Gastrocnemius medialis (tissue), 4 donors: Measurements from ENCODE around the gene DAAM1. TPM values are rescaled to one million over a fixed set of nuclear protein-coding genes. Genes with fewer than 3 reads are reported as not detected.

Source experiments
- ATAC-seq, 2 donors: fragments of 150-250 bp; one replicate each; pipeline ENCODE4 v1.9.1; 2016
- DNase-seq, 2 donors: peaks; one replicate each; pipeline ENCODE4 v3.0.0-alpha.2; 2019
- H3K27ac ChIP-seq, 4 donors: fragments of 200-600 bp; sonication (generic); 1 replicate in 1 of 4; 2 replicates in 3 of 4; pipeline ENCODE4 v1.5.1; 2016 to 2018; ENCODE audit warnings: mild to moderate bottlenecking in 2 of 4, moderate library complexity in 1 of 4
- H3K27me3 ChIP-seq, 3 donors: fragments of 200-600 bp; sonication (generic) in 2 of 3; 1 replicate in 1 of 3; 2 replicates in 2 of 3; pipeline versions ENCODE4 v1.5.1 to v1.6.0; 2016 to 2019; ENCODE audit warnings: mild to moderate bottlenecking in 1 of 3, moderate library complexity in 1 of 3
- H3K36me3 ChIP-seq, 2 donors: fragments of 200-600 bp; sonication (generic) in 1 of 2; one replicate each; pipeline ENCODE4 v1.5.1; 2017 to 2018
- H3K4me1 ChIP-seq, 2 donors: fragments of 200-600 bp; sonication (generic) in 1 of 2; one replicate each; pipeline ENCODE4 v1.5.1; 2016 to 2017; ENCODE audit warnings: mild to moderate bottlenecking in 2 of 2
- H3K4me3 ChIP-seq, 4 donors: fragments of 200-600 bp; sonication (generic) in 3 of 4; 1 replicate in 1 of 4; 2 replicates in 3 of 4; pipeline ENCODE4 v1.5.1; 2016 to 2019; ENCODE audit warnings: mild to moderate bottlenecking in 2 of 4
- H3K9me3 ChIP-seq, 3 donors: fragments of 200-600 bp; sonication (generic) in 2 of 3; 1 replicate in 1 of 3; 2 replicates in 2 of 3; pipeline ENCODE4 v1.5.1; 2016 to 2019
- POLR2A ChIP-seq, 2 donors: fragments of 450-650 bp; IDR thresholded peaks; one replicate each; pipeline ENCODE4 v1.6.1; 2017; ENCODE audit warnings: antibody characterized with exemption in 2 of 2, mild to moderate bottlenecking in 2 of 2, moderate library complexity in 2 of 2
- in situ Hi-C, 4 donors: fragments of 200-750 bp; cut with MboI; loops; one replicate each; pipeline versions ENCODE4 v1.15.0 to v1.8.0; 2017; ENCODE audit warnings: low sequenced_read_pairs in 4 of 4
- intact Hi-C: fragments of 100-400 bp; cut with DNase I; formaldehyde crosslinking; loops from one replicate; pipeline ENCODE4 v1.15.1; 2023; ENCODE audit warnings: low total_unique reads
- total RNA-seq, 4 donors: library from RNA; depleted of rRNA; stranded (reverse); fragments of >200 nt; gene quantifications; one replicate each; pipeline versions ENCODE4 v1.1.0 to v1.2.3, GENCODE V29; 2016
- TF ChIP-seq, protein P1 (sequence below), 5 experiments: fragments of 450-650 bp in 3 of 5; fragments of 200-600 bp in 2 of 5; sonication (generic) in 2 of 5; IDR thresholded peaks in 4 of 5; conservative IDR thresholded peaks in 1 of 5; 1 replicate in 4 of 5; 2 replicates in 1 of 5; pipeline ENCODE4 v1.5.1; 2016 to 2019; ENCODE audit warnings: antibody characterized with exemption in 5 of 5, mild to moderate bottlenecking in 3 of 5, moderate library complexity in 3 of 5

Gene DAAM1
- total RNA-seq, 4 donors from 2014 or later, result 4.4 to 13.9 (median 6.4) TPM

DNA sequence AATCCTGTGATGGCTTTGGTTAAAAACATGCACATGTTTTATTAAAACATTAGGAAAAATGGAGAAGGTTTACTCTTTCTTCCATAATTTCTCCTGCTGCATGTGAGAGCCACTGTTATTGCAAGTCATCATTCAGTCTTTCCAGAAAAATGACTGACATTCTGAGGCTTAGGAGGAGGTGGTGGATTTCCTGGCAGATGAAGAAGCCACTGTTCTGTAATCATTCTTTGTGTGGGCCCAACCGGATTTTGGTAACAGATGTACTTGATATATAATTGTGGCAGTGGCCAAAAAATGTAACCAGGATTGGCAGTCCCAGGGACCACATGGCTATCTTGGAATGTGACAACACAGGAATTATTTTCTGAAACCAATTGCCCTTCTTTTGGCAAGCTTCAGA is 120.2 kb downstream of the DAAM1 start:
- in situ Hi-C loops, result no loop called here
- intact Hi-C loops, result no loop called here
- Histone ChIP-seq H3K27ac (no peak overlapping the region), H3K36me3 (no peaks in the 10 kb centered on the region), H3K4me1 (peaks cover 14 to 16% of the 10 kb centered on the region in 2 donors), H3K27me3 (no peaks in the 10 kb centered on the region), H3K4me3 (no peak overlapping the region), H3K9me3 (no peaks in the 10 kb centered on the region)
- DNase-seq (no peak), ATAC-seq (no peak)
- no peak for TF ChIP-seq POLR2A (IDR thresholded peaks at IDR 0.05)
- TF ChIP-seq, protein P1, sequence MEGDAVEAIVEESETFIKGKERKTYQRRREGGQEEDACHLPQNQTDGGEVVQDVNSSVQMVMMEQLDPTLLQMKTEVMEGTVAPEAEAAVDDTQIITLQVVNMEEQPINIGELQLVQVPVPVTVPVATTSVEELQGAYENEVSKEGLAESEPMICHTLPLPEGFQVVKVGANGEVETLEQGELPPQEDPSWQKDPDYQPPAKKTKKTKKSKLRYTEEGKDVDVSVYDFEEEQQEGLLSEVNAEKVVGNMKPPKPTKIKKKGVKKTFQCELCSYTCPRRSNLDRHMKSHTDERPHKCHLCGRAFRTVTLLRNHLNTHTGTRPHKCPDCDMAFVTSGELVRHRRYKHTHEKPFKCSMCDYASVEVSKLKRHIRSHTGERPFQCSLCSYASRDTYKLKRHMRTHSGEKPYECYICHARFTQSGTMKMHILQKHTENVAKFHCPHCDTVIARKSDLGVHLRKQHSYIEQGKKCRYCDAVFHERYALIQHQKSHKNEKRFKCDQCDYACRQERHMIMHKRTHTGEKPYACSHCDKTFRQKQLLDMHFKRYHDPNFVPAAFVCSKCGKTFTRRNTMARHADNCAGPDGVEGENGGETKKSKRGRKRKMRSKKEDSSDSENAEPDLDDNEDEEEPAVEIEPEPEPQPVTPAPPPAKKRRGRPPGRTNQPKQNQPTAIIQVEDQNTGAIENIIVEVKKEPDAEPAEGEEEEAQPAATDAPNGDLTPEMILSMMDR (IDR thresholded peaks at IDR 0.05 in 4 of 5, conservative IDR thresholded peaks at IDR 0.05 in 1 of 5), result no peak

GRCh38 chr14:59309291-59309900 is 120.9 kb downstream of the DAAM1 start:
- intact Hi-C loops, result no loop called here
- no peak for DNase-seq
- H3K9me3 ChIP-seq, result no peaks in the 10 kb centered on the region
- no peaks in the 10 kb centered on the region for H3K36me3 ChIP-seq
- no peak overlapping the region for H3K27ac ChIP-seq
- H3K27me3 ChIP-seq, result no peaks in the 10 kb centered on the region
- in situ Hi-C loops, result no loop called here
- no peak for TF ChIP-seq POLR2A (IDR thresholded peaks at IDR 0.05)
- TF ChIP-seq, protein P1 (IDR thresholded peaks at IDR 0.05 in 4 of 5, conservative IDR thresholded peaks at IDR 0.05 in 1 of 5), result no peak
- ATAC-seq, result no peak
- peaks cover 14 to 16% of the 10 kb centered on the region in 2 donors for H3K4me1 ChIP-seq
- H3K4me3 ChIP-seq, result no peak overlapping the region

DNA sequence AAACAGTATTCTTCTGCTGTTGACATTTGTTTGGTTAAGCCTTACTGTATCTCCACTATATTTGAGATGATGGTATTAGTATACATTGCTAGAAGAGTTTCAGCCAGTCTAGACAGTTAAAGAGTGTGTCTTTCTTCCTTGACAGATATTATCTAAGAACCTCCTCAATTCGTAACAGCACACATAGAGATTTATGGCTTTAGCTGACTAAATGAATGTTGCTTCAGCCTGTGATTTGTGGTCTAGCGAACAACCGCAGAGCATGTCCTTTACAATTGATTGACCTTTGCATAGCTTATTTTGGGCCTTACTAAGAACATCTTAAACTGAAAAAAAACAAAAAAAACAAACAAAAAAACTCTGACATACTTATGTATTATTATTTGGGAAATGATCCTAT is 122.2 kb downstream of the DAAM1 start:
- Histone ChIP-seq H3K36me3 (no peaks in the 10 kb centered on the region), H3K4me3 (no peak overlapping the region), H3K27ac (no peak overlapping the region), H3K9me3 (no peaks in the 10 kb centered on the region), H3K4me1 (peaks cover 13 to 14% of the 10 kb centered on the region in 2 donors), H3K27me3 (no peaks in the 10 kb centered on the region)
- in situ Hi-C loops, result no loop called here
- TF ChIP-seq, protein P1 (IDR thresholded peaks at IDR 0.05 in 4 of 5, conservative IDR thresholded peaks at IDR 0.05 in 1 of 5), result no peak
- TF ChIP-seq POLR2A (IDR thresholded peaks at IDR 0.05), result no peak
- ATAC-seq, result no peak
- DNase-seq, result no peak
- intact Hi-C loops, result no loop called here

GRCh38 chr14:59311723-59312122 is 123.3 kb downstream of the DAAM1 start:
- TF ChIP-seq, protein P1 (IDR thresholded peaks at IDR 0.05 in 4 of 5, conservative IDR thresholded peaks at IDR 0.05 in 1 of 5), result no peak
- TF ChIP-seq POLR2A (IDR thresholded peaks at IDR 0.05), result no peak
- Histone ChIP-seq H3K4me3 (no peak overlapping the region), H3K27me3 (no peaks in the 10 kb centered on the region), H3K36me3 (no peaks in the 10 kb centered on the region), H3K9me3 (no peaks in the 10 kb centered on the region), H3K4me1 (peaks cover 4 to 14% of the 10 kb centered on the region in 2 donors), H3K27ac (no peak overlapping the region)
- intact Hi-C loops, result no loop called here
- ATAC-seq (no peak), DNase-seq (no peak)
- in situ Hi-C loops, result no loop called here
